HG02852 (cell line): ENCODE results near the gene ST3GAL6.

ENCODE experiments used
- ATAC-seq: cut with Tn5 transposase; IDR thresholded peaks from one replicate; pipeline ENCODE4 v1.9.1; 2021; ENCODE audit warnings: mild to moderate bottlenecking, moderate library complexity; ENCODE audit not compliant: unreplicated experiment

ST3GAL6 gene

GRCh38 chr3:98843266-98843959, 80.3 kb downstream of the ST3GAL6 start:
- no peak for ATAC-seq
